Stimulated activated CD8-positive, alpha-beta memory T cell treated with anti-CD3 and anti-CD28 coated beads, Interleukin-2, amount 100 ng/mL, for 1 hour (primary cell): Measurements from ENCODE around the gene NRL.

Source experiments
- DNase-seq, 2 donors: peaks; one replicate each; pipeline ENCODE4 v3.0.0-alpha.2; 2020; ENCODE audit warnings: low read depth in 2 of 2

Gene NRL

DNA sequence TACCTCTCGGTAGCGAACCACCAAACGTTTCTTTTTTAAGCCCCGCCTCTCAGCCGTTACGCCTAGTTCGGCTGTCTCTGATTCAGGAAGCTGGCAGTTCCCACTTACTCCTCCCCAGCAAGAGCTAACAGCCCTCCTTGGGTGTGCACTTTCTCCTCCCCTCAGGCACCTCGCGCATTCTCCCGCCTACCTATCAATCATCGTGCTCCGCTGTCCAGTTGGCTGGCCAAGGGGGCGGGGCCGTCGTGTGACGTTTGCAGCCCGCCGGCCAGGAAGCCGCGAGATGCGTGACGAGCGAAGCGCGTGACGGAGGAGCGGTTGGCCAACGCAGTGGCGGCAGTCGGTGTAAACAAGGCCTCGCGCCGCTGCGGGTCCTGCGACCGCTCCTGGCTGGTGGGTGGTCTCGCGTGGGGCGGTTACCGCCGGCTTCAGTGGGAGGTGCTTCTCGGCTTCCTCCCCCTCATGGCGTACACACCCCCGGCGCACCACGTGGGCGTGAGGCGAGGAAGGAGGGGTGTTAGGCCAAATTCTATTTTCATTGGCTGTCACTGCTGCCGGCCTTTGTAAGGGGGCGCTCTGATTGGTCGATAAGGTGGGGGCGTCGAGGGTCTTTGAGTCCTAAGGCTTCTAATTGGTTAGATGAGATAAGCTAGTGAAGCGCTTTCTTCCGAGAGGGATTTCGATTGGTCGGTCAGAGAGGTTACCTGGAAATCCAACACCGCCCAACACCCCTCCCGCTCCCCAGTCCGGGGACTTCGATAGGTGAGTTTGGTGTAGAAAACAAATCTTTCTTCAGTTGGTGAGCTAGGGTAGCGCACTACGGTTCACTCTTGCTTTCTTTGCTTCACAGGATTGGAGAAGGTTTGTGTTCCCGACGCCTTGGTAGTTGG, at the start of gene NRL, which contains the start of gene DCAF11:
Gene NRL, minus strand, starts transcription at position 418 of the 890 bp plus-strand sequence. CDS start 32,101 bp downstream, outside the sequence.
Gene DCAF11, plus strand, starts transcription at position 246 of the 890 bp plus-strand sequence. CDS start 818 bp downstream, outside the sequence.
- DNase-seq: peak; percentile 93 to 96

- DNase-seq: no peak
Observed at GRCh38 chr14:24162093-24162492, 47.3 kb upstream of the NRL start.

- peak; percentile 96 to 97 for DNase-seq
Observed at GRCh38 chr14:24160850-24161804, 46.4 kb upstream of the NRL start, which contains the start of gene IRF9. Gene IRF9, plus strand, starts transcription at chr14:24161265. Its CDS starts 880 bp downstream, at chr14:24162145.

- no peak for DNase-seq
Observed at GRCh38 chr14:24160499-24160849, 45.7 kb upstream of the NRL start.

GRCh38 chr14:24159777-24160498, 45.2 kb upstream of the NRL start:
- DNase-seq: no peak

DNA sequence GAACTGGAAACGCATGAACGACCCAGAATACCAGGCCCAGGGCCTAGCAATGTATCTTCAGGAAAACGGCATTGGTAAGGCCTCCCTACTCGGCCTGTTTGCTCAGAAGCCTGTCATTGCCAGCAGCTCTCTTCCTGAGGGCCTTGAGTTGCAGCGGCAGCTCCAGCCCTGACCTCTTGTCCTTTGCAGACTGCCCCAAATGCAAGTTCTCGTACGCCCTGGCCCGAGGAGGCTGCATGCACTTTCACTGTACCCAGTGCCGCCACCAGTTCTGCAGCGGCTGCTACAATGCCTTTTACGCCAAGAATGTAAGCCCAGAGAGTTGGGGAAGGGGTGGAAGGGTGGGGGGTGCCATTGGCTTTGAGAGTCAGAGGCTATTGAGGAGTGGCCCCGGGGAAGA, 42.6 kb upstream of the NRL start:
- DNase-seq: no peak

DNA sequence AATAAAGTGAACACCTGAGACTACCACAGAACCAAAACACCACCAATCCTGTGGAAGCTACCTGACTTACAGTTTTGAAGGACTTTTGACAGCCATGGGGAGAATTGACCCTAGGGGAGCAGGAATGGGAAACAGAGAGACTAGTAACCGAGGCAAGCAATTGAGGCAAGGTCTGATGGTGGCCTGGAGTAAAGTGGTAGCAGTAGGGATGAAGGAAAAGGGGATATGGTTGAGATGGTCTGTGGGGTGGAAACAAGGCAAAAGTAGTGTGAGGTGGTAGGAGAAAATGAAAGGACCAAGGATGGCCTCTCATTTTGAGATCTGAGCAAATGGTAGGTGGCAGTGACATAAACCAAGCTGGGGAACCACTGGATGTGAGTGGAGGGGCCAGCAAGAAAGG, 42.1 kb upstream of the NRL start:
- DNase-seq: no peak

DNA sequence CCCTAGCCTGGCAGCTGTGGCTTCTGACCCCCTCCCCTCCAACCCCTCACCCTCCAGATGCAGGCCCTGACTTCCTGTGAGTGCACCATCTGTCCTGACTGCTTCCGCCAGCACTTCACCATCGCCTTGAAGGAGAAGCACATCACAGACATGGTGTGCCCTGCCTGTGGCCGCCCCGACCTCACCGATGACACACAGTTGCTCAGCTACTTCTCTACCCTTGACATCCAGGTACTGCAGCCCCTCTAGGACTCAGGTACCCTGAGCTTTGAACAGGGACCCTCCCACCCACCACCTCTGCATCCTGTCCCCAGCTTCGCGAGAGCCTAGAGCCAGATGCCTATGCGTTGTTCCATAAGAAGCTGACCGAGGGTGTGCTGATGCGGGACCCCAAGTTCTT, 40.4 kb upstream of the NRL start:
- no peak for DNase-seq

DNA sequence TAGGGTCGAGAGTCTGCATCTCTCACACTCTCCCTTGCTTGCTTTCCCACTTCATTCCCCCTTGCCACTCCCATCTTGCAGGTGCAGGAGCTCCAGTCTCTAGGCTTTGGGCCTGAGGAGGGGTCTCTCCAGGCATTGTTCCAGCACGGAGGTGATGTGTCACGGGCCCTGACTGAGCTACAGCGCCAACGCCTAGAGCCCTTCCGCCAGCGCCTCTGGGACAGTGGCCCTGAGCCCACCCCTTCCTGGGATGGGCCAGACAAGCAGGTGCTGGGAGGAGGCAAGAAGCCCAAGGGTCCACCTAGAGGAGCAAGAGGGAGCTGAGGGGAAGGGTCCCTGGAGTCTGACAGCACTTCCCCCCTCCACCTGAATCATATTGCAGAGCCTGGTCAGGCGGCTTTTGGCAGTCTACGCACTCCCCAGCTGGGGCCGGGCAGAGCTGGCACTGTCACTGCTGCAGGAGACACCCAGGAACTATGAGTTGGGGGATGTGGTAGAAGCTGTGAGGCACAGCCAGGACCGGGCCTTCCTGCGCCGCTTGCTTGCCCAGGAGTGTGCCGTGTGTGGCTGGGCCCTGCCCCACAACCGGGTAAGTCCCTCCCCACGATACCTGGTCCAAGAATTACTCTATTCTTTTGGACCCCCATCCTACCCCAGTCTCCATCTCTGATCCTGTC, 36.8 kb upstream of the NRL start:
- DNase-seq: no peak

GRCh38 chr14:24150993-24151392, 36.2 kb upstream of the NRL start:
- no peak for DNase-seq

DNA sequence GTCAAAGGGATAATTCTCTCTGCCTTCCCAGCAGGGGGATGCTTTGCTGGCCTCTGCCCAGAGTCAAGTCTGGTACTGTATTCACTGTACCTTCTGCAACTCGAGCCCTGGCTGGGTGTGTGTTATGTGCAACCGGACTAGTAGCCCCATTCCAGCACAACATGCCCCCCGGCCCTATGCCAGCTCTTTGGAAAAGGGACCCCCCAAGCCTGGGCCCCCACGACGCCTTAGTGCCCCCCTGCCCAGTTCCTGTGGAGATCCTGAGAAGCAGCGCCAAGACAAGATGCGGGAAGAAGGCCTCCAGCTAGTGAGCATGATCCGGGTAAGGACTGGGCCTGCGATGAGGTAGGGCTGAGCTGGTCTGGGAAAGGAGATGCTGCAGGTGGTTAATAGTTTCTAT, 35.8 kb upstream of the NRL start:
- DNase-seq: no peak

DNA sequence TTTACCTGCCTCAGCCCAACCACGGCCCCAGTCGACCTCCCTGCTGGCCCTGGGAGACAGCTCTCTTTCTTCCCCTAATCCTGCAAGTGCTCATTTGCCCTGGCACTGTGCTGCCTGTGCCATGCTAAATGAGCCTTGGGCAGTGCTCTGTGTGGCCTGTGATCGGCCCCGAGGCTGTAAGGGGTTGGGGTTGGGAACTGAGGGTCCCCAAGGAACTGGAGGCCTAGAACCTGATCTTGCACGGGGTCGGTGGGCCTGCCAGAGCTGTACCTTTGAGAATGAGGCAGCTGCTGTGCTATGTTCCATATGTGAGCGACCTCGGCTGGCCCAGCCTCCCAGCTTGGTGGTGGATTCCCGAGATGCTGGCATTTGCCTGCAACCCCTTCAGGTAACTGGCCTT, 35.3 kb upstream of the NRL start:
- DNase-seq: no peak

DNA sequence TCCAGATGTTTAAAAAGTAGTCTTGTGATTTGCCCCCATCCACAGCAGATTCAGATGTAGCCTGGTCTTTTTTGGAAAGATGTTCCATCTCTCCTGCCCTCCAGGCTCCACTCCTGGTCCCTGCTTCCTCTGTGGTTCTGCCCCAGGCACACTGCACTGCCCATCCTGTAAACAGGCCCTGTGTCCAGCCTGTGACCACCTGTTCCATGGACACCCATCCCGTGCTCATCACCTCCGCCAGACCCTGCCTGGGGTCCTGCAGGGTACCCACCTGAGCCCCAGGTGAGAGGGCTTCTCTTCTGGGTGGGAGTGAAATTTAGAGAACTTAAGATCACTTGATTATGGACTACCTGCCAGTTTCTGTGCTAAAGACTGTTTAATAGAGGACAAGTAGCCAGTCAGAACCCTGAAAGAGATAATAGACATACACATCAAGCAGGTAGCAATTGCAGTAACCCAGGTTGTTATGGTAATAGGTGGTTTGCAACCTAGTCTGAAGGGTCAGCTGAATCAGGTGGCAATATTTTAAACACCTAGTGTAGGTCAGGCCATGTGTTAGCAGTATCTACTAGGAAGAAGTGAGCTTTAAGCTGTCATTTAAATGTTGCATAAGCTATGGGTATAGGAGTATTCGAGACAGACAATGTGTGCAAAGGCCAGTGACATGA, 34.7 kb upstream of the NRL start:
- no peak for DNase-seq

DNA sequence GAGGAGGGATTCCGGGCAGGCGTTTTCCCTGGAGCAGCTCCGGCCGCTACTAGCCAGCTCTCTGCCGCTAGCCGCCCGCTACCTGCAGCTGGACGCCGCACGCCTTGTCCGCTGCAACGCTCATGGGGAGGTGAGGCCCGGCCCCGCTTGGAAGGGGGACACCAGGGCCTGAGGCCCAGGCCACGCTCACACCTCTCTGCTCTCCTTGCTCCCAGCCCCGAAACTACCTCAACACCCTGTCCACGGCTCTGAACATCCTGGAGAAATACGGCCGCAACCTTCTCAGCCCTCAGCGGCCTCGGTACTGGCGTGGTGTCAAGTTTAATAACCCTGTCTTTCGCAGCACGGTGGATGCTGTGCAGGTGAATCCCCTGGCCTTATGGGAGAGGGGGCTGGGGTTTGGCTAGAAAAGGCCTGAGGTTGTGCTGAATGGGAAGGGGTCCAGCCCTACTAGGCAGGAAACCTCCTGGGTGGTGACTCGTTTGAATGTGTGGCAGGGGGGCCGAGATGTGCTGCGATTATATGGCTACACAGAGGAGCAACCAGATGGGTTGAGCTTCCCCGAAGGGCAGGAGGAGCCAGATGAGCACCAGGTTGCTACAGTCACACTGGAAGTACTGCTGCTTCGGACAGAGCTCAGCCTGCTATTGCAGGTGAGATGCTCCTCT, 33.1 kb upstream of the NRL start:
- DNase-seq: no peak

- DNase-seq: peak; percentile 85 to 96
Observed at GRCh38 chr14:24146978-24147760, 32.4 kb upstream of the NRL start, which contains the start of gene RNF31. Gene RNF31, plus strand, starts transcription at chr14:24147498. Its CDS starts 201 bp downstream, at chr14:24147699.

DNA sequence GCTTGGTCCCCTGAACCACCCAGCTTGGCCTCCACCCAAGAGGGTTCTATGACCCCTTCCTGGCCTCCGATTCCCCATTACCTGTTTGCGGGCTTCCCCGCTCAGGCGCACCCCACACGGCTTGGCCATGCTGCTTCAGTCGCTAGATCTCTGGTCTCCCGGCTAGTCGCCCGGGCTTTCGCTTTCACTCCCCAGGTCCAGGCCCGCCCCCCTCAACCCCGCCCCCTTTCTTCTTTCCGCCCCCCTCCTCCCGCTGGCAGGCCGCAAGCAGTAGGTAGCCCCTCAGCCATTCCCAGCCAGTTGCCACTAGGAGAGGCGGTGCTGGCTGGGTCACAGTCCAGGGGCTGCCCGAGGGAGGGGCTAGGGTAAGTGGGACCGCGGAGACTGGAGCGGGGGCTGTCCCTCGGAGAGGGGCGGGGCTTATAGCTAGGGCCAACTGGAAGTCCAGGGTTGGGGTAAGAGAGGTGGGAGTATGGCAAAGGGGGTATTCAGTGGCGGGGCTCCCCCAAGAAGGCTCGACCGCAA, 31.8 kb upstream of the NRL start, which contains the start of gene PSME2:
Gene PSME2, minus strand, starts transcription at position 158 of the 525 bp plus-strand sequence. Its CDS starts 29 bp downstream, at position 129.
- DNase-seq: peak; percentile 55 to 69

- DNase-seq: no peak
Observed at GRCh38 chr14:24145690-24146452, 31.1 kb upstream of the NRL start.

DNA sequence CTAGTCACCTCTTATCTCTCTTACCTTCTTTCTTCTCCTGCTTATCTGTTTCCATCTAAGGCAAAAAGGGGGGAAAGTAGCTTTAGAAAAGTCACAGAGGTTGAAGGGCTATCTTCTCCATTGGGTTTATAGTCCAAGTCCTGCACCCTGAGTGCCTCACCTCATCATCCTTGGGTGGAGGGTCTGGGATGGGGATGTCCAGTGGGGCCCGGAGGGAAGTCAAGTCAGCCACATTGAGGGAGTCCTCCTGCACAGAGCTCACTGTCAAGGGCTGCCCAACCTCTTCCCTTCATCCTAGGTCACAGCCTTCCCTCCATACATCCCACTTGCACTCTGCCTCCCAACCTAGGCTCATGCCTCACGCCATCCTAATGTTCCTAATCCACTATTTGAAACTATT, 30.5 kb upstream of the NRL start:
- no peak for DNase-seq
